ENCODE data around the gene TENT5C.

Gene TENT5C

DNA sequence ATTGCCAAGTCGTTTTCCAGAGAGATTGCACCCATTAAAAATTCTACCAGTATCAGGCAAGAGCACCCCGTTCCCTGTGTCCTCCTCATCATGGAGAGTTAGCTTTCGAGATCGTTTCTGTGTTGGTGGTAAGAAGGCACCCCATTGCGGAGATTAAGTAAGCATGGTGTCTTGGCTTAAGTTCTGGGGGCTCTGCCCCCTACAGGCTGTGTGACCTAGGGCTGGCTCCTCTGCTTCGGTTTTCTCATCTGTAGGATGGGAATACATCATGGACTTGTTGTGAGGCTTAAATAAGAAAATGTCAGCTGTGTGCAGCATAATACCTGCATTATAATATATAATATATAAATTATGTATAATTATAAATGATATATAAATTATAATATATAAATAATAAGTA, 36.8 kb upstream of the TENT5C start:
- no peak for DNase-seq (ENCODE audit: extremely low read depth, insufficient read length)
- Histone ChIP-seq H3K36me3 (ENCODE audit: control insufficient read depth, insufficient read depth, low read length) (no peaks in the 10 kb centered on the region), H3K27me3 (replicated peaks; ENCODE audit: control insufficient read depth, insufficient read depth, low read length) (peaks cover 2% of the 10 kb centered on the region; the same call in 1 of the 2 replicates), H3K4me3 (replicated peaks; ENCODE audit: low read depth, low read length) (no peak overlapping the region)
- TF ChIP-seq, protein P1, sequence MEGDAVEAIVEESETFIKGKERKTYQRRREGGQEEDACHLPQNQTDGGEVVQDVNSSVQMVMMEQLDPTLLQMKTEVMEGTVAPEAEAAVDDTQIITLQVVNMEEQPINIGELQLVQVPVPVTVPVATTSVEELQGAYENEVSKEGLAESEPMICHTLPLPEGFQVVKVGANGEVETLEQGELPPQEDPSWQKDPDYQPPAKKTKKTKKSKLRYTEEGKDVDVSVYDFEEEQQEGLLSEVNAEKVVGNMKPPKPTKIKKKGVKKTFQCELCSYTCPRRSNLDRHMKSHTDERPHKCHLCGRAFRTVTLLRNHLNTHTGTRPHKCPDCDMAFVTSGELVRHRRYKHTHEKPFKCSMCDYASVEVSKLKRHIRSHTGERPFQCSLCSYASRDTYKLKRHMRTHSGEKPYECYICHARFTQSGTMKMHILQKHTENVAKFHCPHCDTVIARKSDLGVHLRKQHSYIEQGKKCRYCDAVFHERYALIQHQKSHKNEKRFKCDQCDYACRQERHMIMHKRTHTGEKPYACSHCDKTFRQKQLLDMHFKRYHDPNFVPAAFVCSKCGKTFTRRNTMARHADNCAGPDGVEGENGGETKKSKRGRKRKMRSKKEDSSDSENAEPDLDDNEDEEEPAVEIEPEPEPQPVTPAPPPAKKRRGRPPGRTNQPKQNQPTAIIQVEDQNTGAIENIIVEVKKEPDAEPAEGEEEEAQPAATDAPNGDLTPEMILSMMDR (IDR thresholded peaks at IDR 0.05; ENCODE audit: insufficient read depth, low read length, poor library complexity, severe bottlenecking): peak; percentile 25

DNA sequence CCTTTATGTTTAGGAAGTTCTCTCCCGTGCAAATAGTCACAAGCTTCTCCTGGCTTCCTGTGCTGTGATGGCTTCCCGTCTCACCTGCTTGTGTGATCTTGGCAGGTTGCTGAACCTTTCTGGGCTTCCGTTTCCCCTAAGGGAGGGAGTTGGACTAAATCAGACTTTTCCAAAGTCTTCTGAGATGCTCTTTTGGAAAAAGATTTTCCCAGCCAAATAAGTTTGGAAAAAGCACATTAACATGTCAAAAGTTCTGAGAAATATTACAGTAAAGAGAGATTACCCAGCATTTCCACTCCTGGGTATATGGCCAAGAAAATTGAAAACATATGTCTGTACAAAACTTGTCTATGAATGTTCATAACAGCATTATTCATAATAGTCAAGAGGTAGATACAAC, 36.0 kb upstream of the TENT5C start:
- no peak for DNase-seq (ENCODE audit: extremely low read depth, insufficient read length)
- no peak overlapping the region for H3K4me3 ChIP-seq (replicated peaks; ENCODE audit: low read depth, low read length)
- TF ChIP-seq, protein P1 (IDR thresholded peaks at IDR 0.05; ENCODE audit: insufficient read depth, low read length, poor library complexity, severe bottlenecking): no peak
- H3K27me3 ChIP-seq (replicated peaks; ENCODE audit: control insufficient read depth, insufficient read depth, low read length): peaks cover 2% of the 10 kb centered on the region; the same call in 1 of the 2 replicates
- no peaks in the 10 kb centered on the region for H3K36me3 ChIP-seq (ENCODE audit: control insufficient read depth, insufficient read depth, low read length)

DNA sequence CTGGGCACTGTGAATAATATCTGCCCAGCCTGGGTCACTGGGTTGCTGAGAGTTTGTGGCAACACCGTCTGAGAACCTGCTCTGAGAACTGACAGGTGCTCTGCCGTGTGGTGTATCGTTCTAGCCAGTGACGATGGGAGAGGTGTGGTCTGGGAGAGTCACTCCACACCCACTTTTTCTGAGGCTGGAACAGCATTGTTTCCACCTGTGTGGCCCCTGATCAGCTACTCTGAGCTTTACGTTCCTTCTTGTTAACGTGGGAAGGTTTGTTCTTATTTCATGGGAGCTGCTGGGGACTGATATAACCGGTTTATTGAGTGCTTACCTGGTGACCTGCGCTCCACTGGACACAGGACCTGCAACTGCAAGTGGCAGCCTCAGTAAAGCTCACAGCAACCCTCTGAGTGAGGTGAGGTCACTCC, 34.8 kb upstream of the TENT5C start:
- DNase-seq (ENCODE audit: extremely low read depth, insufficient read length): no peak
- TF ChIP-seq, protein P1 (IDR thresholded peaks at IDR 0.05; ENCODE audit: insufficient read depth, low read length, poor library complexity, severe bottlenecking): no peak
- no peak overlapping the region for H3K4me3 ChIP-seq (replicated peaks; ENCODE audit: low read depth, low read length)

DNA sequence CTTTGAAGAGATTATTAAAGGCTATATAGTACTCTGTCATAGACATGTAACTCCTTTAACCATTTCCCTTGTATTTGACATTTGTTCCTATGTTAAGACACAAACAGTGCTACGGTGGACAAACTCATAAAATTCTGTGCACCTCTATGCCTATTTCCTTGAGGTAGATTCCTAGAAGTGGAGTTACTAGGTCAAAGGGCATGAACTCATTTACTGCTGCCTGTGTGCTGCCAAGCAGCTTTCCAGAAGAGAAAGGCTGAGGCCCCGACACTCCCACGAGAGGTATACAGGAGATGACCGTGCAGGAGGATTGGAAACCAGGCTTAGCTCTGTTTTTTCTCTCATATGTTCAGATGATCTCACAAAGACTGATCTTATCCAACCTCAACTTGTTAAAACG, 34.4 kb upstream of the TENT5C start:
- no peak for DNase-seq (ENCODE audit: extremely low read depth, insufficient read length)
- Histone ChIP-seq H3K4me3 (replicated peaks; ENCODE audit: low read depth, low read length) (no peak overlapping the region), H3K36me3 (ENCODE audit: control insufficient read depth, insufficient read depth, low read length) (no peaks in the 10 kb centered on the region), H3K27me3 (replicated peaks; ENCODE audit: control insufficient read depth, insufficient read depth, low read length) (peaks cover 1% of the 10 kb centered on the region; the same call in 1 of the 2 replicates)
- TF ChIP-seq, protein P1 (IDR thresholded peaks at IDR 0.05; ENCODE audit: insufficient read depth, low read length, poor library complexity, severe bottlenecking): no peak

More for the DNA sequence above, 34.8 kb upstream of the TENT5C start:
- H3K36me3 ChIP-seq (ENCODE audit: control insufficient read depth, insufficient read depth, low read length): no peaks in the 10 kb centered on the region
- H3K27me3 ChIP-seq (replicated peaks; ENCODE audit: control insufficient read depth, insufficient read depth, low read length): peaks cover 1% of the 10 kb centered on the region; the same call in 1 of the 2 replicates

DNA sequence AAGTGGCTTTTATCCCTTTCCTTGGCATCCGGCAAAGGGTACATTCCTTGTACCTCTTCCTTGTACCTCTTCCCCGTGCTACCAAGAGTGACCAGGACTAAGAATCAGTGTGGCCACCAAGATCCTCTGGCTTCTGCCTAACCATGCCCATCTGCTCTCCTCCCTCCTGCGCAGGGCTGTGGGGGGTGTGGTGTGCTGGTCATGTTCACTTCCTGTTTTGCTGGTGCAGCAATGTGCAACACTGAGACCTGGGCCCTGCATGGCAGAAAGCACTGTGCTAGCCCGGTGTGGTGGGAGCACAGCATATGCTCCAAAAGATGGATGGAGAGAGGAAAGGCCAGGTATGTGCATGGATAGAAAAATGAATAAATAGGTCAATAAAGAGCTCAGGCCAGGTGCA, 33.3 kb upstream of the TENT5C start:
- Histone ChIP-seq H3K27me3 (replicated peaks; ENCODE audit: control insufficient read depth, insufficient read depth, low read length) (no peaks in the 10 kb centered on the region), H3K4me3 (replicated peaks; ENCODE audit: low read depth, low read length) (no peak overlapping the region), H3K36me3 (ENCODE audit: control insufficient read depth, insufficient read depth, low read length) (no peaks in the 10 kb centered on the region)
- TF ChIP-seq, protein P1 (IDR thresholded peaks at IDR 0.05; ENCODE audit: insufficient read depth, low read length, poor library complexity, severe bottlenecking): no peak
- no peak for DNase-seq (ENCODE audit: extremely low read depth, insufficient read length)
